Measurements from ENCODE around the gene ASIC2.

Gene ASIC2

GRCh38 chr17:33164169-33164881 is 128.8 kb downstream of the ASIC2 start:
- no peak for DNase-seq

DNA sequence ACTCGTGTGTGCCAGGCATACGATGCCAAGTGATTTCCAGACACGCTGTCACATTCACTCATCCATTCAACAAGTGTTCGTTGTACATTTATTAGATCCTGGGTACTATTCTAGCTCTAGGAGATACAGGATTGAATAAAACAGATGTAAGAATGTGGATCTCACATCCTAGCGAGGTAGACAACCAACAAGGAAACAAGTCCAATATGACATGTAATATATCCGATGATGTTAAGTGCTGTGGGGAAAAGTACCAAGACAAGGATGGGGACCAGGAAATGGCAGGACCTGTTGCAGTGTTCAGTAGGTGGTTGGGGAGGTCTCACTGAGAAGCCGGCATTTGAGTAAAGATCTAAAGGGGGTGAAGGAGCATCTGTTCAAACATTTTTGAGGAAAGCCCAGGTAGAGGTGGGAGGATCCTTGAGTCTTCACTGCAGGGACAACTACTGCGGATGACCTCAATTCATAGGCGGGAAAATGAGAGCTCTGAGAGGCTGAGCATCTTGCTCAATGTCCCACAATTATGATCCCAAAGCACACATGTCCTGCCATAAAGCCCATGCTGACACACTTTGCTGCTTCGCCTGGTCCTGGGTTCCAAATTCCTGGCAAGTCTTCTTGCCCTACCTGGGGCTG is 129.4 kb downstream of the ASIC2 start:
- no peak for DNase-seq

- DNase-seq = no peak
Observed at GRCh38 chr17:33154869-33155455, 138.1 kb downstream of the ASIC2 start.

DNA sequence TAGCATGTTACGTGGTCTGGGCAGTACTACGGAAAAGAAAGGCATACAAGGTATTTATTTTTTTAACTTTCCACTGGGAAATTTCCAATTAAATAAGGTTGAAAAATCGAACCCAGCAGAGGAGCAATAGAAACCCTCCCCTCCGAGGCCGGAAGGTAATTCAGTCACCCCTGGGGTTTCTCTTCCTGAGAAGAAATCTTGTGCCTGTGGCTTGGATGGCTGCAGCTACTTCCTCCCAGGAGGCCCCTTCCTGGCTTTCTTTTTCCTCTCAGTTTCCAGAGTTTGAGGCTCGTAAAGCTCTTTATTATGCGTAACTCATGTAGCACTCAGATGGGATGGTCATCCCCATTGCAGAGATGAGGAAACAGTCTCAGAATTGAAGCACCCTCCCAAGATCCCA is 140.3 kb downstream of the ASIC2 start:
- no peak for DNase-seq

- no peak for DNase-seq
Observed at GRCh38 chr17:33151565-33151964, 141.5 kb downstream of the ASIC2 start.

GRCh38 chr17:33145941-33146340 is 147.2 kb downstream of the ASIC2 start:
- DNase-seq = no peak

DNA sequence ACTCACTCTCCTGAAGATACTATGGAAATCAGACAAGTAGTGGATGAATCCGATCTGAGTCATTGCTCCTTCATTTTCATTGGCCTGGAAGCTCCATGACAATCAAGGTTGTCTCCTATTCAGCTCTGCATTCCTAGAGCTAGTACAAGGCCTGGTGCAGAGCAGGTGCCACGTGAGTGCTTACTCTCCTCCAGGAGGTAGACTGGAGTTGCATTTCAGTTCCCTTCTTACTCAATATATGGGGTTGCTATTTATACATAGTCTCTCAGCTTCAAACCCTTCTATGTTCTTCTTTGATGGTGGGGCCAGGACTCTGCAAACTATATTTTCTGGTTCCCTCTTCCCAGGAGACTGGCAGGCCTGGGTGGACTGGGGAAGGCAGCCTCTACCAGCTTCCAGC is 148.3 kb downstream of the ASIC2 start:
- no peak for DNase-seq

DNA sequence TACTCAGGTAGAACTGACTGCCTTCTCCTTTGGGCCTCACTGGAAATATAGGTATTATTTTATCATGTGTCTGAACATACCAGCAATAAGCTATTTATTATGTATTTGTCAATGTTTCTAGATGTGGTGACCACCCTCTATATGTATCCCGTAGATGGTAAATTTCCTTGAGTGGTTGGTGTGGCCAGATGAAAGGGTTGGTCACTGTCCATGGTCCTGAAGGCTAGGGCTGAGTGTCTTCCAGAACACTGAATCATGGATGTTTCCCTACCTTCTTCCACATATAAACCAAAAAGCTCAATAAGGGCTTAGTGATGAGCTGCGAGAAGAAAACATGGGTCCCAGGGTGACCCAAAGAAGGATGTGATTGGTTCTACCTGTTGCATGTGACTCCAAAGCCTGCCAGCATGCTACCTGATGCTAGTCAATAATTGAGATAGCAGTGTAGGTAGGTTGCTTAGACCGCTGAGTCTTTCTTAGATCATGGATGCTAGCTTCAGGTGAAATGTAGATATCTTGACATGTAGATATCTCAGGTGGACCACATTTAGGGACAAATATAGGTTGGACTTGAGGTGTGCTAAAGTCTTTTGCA is 150.3 kb downstream of the ASIC2 start:
- no peak for DNase-seq

DNA sequence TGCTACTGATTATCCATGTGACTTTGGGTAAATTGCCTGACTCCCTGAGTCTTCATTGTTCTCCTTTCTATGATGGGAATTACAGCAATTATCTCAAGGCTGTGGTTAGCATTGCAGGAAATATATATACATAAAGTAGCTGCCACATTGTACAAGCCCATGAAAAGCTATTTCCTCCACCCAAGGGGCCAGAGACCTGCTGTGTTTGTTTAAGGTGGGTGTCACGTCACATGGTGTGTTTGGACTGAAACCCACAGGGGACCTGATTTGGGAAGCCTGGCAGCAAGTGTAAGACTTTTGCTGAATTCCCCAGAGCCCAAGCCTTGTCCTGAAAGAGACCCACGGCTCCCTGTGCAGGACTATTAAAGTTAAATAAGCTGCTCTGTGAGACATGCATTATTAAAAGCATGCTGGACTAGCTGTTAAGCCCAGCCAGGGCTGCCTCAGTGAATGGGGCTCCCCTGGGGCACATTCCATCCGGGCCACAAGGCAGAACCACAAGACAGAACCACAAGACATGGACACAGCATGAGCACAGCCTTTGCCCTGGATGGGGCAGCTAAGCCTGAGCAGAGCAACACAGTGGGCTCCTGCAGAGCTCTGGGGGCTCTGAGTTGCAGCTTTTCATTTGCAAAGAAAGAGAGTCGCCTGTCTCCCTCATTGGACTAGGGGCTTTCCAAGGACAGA is 152.5 kb downstream of the ASIC2 start:
- no peak for DNase-seq

- DNase-seq = no peak
Observed at GRCh38 chr17:33138627-33139026, 154.5 kb downstream of the ASIC2 start.

DNA sequence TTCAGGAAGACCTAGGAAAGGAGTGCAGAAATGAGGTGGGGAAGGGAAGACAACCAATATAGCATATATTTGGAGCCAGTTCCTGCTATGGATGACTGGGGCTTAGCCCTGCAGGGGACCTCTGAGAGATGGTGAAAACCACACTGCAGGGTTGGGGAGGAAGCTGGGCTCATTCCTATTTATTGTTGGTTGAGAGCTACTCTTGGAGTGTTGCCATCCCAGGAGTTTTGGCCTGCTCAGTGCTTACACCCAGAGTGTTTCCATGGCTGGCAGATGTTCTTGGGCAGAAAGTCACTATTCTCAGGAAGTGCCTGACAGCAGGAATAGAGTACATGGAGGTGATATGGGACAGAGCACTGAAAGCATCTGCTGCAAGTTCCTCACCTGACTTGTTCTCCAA is 155.7 kb downstream of the ASIC2 start:
- DNase-seq = no peak

DNA sequence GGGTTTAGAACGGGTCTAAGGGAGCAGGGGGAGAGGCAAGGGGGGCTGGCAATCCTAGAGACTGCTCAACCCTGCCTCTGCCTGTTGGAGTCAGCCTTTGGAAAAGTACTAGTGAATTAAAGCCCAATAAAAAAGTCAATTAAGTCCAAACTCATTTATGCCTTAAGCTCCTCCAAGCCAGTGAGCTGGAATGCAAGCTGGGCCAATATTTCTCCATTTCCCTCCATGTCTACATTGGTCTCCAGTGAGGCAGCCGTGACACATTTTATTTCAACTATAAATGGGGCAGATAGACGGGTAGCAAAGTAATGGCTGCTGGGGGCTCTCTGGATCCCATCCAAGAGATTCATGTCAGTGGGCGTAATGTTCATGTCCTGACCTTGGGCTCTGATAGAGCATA is 157.4 kb downstream of the ASIC2 start:
- no peak for DNase-seq

- no peak for DNase-seq
Observed at GRCh38 chr17:33131620-33132019, 161.5 kb downstream of the ASIC2 start.

- DNase-seq = peak in 5 of 56 donors; percentile 8 to 29 (median 10)
Observed at GRCh38 chr17:33127706-33128105, 165.4 kb downstream of the ASIC2 start.

- DNase-seq = no peak
Observed at GRCh38 chr17:33126086-33126485, 167.0 kb downstream of the ASIC2 start.

GRCh38 chr17:33125552-33125950 is 167.5 kb downstream of the ASIC2 start:
- no peak for DNase-seq

DNA sequence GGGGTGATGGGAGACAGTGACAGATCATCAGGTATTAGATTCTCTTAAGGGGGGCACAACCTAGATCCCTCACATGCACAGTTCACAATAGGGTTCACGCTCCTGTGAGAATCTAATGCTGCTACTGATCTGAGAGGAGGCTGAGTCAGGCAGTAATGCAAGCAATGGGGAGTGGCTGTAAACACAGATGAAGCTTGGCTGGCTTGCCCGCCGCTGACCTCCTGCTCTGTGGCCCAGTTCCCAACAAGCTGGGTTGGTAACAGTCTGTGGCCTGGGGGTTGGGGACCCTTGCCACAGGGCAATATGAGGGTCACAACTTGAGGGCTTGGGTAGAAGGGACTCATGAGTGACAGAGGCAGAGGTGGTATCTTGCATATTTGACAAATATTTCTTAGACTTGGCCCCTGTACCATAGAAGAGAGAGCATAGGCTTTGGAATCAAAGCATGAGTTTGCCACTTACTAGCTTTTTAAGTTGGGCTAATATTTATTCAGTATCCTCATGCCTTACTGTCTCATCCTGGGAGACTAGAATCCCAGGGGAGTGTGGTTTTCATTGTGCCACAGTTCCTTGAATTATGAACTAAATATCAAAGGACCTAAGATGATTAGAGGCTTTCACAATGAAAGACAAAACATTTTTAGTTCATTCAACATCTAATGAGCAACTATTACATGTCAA is 168.1 kb downstream of the ASIC2 start:
- no peak for DNase-seq

DNA sequence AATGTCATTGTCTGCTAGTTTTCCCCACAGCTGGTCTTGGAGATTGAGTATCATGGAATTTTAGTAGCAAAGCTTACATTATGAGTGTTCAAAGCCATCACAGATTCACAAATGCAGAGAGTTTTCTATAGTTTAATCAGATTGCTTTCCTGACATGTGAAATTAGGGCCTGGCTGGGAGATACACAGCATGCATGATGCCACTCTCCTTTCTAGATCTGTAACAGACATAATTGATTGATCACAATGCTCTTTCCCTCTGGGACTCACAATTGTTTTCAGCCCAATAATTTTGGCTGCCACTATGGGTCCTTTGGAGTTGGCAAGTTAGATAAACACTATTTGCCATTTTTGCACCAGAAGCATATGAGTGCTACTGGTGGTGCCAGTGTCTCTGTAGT is 168.9 kb downstream of the ASIC2 start:
- DNase-seq = no peak

DNA sequence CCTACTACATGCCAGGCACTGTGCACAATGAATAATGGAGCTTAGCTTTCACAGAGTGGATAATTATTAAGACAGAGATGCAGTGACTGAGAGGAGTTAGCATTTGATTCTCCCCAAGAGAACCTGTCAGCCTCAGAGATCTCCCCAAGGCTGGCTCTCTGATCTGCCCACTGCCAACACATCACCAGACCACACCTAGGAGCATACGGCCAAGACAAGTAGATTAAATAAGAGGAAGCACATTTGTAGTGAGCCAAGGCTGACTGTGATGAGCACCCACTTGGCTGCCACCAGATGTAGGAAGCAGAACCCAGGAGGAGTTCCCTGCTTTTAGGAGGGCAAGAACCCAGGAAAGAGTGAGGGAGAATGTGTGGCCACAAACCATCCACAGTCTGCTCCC is 171.3 kb downstream of the ASIC2 start:
- no peak for DNase-seq

GRCh38 chr17:33121272-33121671 is 171.8 kb downstream of the ASIC2 start:
- no peak for DNase-seq

DNA sequence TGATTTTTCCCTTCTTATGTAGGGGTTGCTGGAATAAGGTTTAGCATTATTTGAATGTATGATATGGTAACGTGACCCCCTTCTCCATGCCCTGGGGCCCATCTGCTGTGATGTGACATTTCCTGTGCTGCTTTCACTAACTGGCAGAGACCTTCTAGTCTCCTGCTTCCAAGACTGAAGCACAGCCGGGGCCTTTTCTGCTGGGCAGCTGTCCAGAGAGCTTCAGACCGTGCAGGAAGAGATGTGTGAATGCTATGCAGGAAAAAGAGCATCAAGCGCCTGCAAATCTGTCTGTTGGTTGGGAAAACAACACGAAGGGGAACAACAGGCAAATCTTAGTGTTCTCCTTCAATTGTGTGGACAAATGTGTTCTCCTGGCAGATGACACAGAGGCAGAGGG is 173.0 kb downstream of the ASIC2 start:
- peak in 9 of 56 donors; percentile 3 to 20 (median 10) for DNase-seq

Measured in amygdala (tissue), 56 donors.